ENCODE results near the gene PRIMA1.

Gene PRIMA1

GRCh38 chr14:93753647-93754046 is 34.6 kb downstream of the PRIMA1 start:
- DNase-seq (ENCODE audit: low spot score), result no peak

GRCh38 chr14:93752980-93753561 is 35.2 kb downstream of the PRIMA1 start:
- peak; percentile 16 for DNase-seq (ENCODE audit: low spot score)

DNA sequence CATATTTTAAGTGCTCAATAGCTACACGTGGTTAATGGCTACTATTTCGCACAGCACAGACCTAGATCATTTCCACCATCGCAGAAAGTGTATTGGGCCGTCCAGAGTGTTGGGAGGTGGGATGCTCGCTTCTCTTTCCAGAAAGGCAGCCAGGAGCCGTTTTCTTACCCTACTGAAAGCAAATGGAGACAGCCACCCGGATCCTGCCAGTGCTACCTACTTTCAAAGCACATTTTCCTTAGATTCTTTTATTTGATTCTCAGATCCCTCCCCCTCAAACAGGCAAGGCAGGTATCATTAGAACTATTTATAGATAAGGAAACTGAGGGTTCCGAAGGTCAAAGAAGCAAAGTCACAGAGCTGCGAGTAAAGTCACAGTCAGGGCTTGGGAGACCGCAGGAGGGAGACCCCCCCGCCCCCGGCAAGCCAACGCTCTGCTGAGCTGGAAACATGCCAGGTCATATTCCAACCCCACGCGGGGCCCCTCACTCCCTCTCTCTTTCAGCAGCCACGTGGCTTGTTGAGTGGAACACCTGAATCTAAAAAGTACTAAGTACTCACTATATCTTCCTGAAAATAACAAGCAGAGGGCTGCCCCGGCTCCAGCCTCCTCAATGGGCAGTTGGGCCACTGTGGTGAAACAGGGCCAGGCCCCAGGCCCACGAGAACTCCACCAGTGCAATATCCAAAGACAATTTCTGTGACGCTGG is 36.2 kb downstream of the PRIMA1 start:
- no peak for DNase-seq (ENCODE audit: low spot score)

- DNase-seq (ENCODE audit: low spot score), result no peak
Measured at GRCh38 chr14:93749076-93749420, 39.2 kb downstream of the PRIMA1 start.

DNA sequence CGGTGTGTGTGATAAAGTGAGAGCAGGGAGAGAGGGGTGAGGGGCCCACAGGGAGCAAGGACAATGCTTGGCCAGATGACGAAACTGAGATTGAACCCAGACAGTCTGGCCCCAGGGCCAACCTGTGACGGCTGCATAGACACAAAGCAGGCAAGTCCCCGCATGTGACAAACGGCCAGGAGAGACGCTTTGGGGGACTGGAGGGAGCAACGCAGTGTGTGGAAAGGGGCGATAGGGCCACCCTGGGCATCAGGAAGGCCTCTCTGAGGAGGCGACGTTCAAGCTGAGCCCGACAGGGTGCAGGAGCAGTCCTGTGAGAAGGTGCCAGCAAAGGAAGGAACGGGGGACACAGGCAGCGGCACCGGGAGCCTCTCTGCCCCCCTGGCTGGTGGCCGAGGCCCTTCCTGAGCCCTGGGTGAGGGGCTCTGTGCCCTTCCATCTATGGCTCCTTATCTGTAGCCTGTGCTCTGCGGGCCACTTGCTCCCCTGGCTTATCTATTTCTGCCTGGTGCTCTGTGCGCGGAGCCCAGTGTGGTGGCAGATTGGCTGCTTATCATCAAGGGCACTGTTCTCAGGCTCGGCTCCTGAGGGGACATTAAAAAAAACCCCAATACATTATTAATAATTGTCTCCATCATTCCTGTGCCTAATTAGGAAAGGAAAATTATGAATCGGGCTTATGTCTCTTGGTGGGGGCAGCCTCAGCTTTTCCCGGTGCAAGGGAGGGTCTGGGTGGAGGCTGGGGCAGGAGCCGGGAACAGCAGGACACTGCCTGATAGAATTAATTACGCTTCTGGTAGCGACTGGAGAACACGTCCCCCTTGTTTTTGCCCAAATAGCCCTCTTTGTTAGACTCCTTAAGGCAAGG is 39.8 kb downstream of the PRIMA1 start:
- DNase-seq (ENCODE audit: low spot score), result no peak

DNA sequence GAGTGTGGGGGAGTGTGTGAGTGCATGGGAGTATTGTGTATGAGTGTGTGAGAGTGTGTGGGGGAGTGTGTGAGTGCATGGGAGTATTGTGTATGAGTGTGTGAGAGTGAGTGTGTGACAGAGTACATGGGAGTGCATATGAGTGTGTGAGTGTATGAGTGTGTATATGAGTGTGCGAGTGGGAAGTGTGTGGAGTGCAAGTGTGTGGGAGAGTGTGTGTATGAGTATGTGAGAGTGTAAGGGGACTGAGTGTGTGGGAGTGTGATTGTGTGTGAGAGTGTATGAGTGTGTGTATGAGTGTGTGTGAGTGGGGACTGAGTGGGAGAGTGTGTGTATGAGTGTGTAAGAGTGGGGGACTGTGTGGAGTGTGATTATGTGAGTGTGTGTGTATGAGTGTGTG is 40.7 kb downstream of the PRIMA1 start:
- no peak for DNase-seq (ENCODE audit: low spot score)

DNA sequence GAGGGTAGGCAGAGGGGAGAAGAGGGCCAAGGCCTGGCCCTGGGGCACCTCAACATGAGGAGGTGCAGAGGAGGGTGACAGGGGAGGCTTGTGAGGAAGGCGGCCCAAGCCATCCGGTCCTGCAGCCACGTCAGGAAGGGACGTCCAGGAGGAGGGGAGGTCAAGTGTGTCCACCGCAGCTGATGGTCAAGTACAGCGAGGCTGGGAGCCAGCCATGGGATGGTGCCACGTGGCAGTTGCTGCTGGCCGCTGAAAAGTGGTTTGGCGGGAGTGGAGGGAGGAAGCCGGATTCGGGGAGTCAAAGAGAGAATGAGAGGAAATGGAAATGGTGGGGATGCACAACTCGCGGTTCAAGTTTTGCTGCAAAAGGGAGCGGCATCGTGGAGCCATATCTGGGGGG is 41.2 kb downstream of the PRIMA1 start:
- no peak for DNase-seq (ENCODE audit: low spot score)

DNA sequence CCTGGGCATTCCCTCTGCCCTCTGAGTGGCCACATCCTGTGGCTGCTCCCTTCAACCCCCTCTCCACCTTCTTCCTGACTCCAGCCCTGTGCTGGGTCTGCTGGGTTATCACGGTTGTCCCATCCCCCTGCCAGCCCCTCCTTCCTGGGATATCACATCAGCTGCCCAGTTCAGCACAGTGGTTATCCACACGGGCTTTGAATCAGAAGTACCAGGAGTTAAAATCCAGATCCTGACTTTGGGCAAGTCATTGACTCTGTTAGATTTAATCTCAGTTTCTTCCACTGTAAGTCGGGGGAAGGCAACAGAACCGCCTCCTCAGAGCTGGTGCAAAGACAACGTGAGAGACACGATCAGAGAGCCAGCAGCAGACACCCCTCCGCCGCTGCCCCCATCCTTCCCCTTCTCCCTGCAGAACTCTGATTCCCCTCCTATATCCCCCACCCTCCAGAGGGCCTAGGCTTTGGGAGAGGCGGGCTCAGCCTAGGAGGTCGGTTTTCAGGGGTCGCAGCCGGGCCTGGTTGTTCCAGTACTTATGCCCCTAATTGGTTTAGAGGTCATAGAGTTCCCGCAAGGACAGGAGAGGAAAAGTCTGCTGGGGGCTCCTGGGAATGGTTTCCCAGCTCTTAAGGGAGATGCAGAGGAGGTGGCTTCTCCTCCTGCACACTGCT is 42.5 kb downstream of the PRIMA1 start:
- DNase-seq (ENCODE audit: low spot score), result no peak

- no peak for DNase-seq (ENCODE audit: low spot score)
Measured at GRCh38 chr14:93744876-93745275, 43.4 kb downstream of the PRIMA1 start.

- DNase-seq (ENCODE audit: low spot score), result no peak
Measured at GRCh38 chr14:93744176-93744575, 44.1 kb downstream of the PRIMA1 start.

DNA sequence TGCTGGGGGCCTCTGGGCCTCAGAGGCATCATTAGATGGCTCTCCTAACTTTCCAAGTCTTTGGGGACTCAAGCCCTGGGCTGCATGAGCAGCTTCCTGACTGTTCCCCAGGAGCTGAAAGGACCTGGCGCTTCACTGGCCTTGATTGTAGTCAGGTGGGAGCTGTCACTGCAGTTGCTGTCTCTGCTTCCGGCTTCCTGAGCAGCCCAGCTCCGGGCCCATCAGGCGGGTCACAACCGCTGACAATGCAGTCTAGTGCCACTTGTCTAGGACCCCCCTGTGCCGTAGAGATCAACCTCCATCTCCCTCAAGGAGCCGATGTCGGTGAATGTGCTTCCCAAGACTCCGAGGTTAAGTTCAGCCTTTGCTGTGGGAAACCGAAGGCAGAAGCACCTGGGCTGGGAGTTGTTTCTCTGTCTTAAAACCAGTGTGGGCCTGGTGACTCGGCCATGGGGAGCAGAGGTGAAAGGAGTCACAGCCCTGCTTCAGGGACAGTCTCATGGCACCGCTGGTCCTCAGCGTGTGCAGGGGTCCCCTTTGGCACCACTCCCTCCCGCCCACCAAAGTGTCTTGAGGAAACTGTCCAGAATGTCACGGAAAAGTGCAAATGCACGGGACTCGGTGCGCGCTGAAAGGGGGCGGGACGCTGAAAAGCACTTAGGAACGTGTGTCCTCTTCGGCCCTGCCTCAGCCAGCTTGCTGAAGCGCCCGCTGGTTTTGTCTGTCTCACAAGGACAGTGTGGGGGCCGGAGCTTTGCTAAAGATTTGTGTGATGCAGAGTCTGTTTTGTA is 44.8 kb downstream of the PRIMA1 start:
- no peak for DNase-seq (ENCODE audit: low spot score)

DNA sequence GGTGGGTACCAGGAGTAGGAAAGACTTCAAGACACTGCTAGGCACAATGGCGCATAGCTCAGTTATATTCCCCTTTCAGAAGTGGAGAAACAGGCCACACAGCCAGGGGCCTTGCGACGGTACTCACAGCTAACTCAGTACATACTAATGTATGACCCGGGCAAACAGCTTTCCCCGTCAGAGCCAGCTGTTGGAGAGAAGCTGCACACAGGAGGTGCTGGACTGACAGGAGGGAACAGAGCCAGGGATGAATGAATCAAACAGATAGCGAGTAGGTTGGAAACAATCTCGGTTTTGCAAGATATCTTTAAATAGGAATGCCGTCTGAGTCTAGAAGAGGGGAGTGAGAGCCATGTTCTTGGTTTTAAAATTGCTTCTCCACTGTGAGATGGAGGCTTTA is 45.5 kb downstream of the PRIMA1 start:
- DNase-seq (ENCODE audit: low spot score), result no peak

- no peak for DNase-seq (ENCODE audit: low spot score)
Measured at GRCh38 chr14:93741556-93742230, 46.6 kb downstream of the PRIMA1 start.

- DNase-seq (ENCODE audit: low spot score), result no peak
Measured at GRCh38 chr14:93737634-93738033, 50.7 kb downstream of the PRIMA1 start.

DNA sequence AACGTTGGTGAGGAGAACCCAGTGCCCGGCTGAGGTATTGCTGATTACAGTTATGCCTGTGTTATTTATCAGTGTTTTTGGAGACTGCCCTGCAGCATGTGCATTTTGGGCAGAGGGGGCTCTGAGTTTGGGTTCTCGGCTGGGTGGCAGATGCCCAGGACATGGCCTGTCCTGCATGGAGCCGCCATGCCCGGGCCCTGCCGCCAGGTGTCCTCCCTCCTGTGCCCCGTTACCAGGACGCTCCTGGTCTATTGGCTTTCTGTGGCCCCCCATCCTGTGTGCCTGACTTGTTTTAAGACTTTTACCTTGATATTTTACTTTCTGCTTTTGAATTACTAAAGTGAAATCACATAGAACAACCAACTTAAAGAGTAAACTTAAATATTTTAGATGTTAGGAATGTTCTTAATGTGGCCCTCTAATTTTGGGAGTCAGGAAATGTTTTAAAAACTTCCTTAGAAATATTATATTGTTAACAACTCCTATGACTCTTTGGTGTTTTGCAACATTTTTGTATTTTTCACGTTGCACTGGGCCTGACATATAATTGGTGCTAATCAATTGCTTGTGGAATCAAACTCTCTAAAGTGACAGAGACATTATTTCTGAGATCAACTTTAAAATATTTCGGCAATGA is 51.8 kb downstream of the PRIMA1 start:
- no peak for DNase-seq (ENCODE audit: low spot score)

DNA sequence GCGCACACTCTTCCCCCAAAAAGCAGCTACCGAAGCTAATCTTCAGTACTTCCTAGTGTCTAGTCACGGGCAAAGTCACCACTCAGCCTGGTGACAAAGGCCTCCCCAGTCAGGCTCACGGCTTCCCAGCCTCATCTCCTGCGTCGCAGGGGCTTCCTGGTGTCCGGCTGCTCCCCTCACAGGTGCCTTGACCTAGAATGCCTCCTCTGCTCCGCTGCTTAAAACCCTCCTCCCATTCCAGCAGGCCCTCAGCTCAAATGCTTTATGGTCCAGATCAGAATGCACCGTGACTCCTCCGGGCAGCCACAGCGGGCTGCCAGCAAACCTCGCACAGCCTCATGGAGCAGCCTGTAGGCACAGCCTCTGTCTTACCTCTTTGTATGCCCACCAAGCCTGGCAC is 53.1 kb downstream of the PRIMA1 start:
- no peak for DNase-seq (ENCODE audit: low spot score)

GRCh38 chr14:93734086-93734822 is 54.0 kb downstream of the PRIMA1 start:
- no peak for DNase-seq (ENCODE audit: low spot score)

- DNase-seq (ENCODE audit: low spot score), result no peak
Measured at GRCh38 chr14:93733631-93734030, 54.7 kb downstream of the PRIMA1 start.

DNA sequence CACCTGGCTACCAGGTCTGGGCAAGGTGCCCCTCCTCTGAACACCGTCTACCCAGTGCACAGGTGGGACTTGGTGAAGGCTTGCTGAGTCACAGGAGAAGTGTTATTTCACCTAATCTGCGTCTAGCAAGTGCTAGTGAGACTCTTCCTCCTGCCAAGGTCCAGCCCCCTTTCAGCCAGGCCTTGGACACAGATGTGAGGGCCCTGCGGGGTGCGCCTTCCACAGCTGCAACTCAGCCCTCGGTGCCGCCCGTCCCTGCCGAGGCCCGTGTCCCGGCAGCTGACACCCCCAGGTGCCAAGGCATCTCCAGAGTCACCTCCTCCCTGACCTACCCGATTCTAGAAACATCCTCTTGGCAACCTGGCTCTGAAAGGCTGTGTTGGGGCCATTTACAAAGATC is 55.1 kb downstream of the PRIMA1 start:
- no peak for DNase-seq (ENCODE audit: low spot score)

DNA sequence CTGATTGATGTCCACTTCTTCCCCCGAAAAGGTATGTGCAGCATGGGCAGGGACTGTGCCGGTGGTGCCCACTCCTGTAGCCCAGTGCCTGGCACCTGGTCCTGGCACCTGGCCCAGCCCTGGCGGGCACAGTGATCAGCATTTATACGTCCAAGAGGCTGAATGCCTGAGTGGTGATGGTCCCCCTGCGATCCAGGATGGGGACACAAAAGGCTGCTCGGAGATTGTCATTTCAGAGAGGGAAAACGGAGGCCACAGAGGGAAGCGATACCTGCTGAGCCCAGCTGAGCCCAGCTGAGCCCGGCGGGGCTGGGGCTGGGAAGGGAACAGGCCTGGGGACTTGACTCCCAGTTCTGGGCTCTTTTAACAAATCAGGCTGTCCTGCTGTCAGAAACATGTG is 55.8 kb downstream of the PRIMA1 start:
- DNase-seq (ENCODE audit: low spot score), result no peak

All from COLO829 (cell line).